Esophagus squamous epithelium (tissue), 4 donors: Measurements from ENCODE around the gene TRIOBP.

Source experiments
- CTCF ChIP-seq, 6 experiments: fragments of 450-650 bp in 4 of 6; fragments of 200-600 bp in 2 of 6; sonication (generic) in 2 of 6; IDR thresholded peaks; one replicate each; pipeline ENCODE4 v1.5.1; 2016 to 2019; ENCODE audit warnings: antibody characterized with exemption in 6 of 6, mild to moderate bottlenecking in 4 of 6, moderate library complexity in 4 of 6
- POLR2A ChIP-seq, 4 donors: fragments of 450-650 bp; IDR thresholded peaks; one replicate each; pipeline ENCODE4 v1.6.1; 2017; ENCODE audit warnings: antibody characterized with exemption in 4 of 4, mild to moderate bottlenecking in 4 of 4, moderate library complexity in 3 of 4

GRCh38 chr22:37734402-37734700 is 37.5 kb downstream of the TRIOBP start:
- TF ChIP-seq CTCF (IDR thresholded peaks at IDR 0.05) (no peak), POLR2A (IDR thresholded peaks at IDR 0.05) (no peak)
